Stimulated activated CD4-positive, alpha-beta T cell treated with anti-CD3 and anti-CD28 coated beads, Interleukin-4, amount 100 ng/mL, for 48 hours (primary cell): ENCODE measurements around the gene FBXO2.
"Not testable (repeated sequence)": the region's sequence is repeated elsewhere in the genome, so short reads cannot be mapped to it uniquely, and the experiment has no call there.

ENCODE experiments used
- DNase-seq, 2 donors: peaks; one replicate each; pipeline ENCODE4 v3.0.0-alpha.2; 2020; ENCODE audit warnings: low read depth in 2 of 2

Gene FBXO2

DNA sequence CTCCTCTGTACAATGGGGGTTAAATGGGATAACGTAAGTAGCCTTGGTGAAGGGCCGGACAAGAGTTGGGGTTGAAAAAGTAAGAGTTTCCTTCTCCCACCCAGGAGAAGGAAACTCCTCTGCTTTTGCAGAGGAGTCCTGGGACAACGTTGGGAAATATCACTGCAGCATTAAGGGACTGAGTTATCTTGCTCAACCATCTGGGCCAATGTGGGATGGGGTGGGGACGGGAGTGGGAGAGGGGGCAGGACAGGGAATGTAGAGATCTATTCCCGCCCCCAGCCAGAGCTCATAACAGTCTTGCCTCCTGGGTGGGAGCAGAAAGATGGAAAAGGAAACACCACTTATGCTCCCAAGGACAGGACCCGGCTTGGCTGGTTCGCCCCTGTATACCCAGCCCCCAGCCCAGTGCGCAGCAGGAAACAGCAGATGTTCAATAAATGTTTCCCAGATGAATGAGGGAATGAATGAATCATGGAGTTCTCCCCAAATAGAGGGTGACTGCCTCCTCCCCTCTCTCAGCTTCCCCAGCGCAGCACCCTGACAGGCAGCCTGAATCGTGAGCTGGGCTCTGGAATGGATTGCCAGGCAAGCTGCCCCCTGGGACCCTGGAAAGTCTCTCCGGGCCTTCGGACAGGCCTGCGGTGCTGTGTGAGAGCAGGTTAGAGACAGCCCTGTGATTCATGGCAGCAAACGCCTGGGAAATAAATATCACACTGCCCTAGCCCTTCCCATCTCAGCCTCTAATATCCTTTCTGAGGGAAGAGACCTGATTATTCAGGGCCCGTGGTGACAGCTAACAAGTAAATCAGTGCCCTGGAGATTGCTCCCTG, 24.8 kb downstream of the FBXO2 start:
- DNase-seq = no peak

- DNase-seq = no peak
Observed at GRCh38 chr1:11628767-11629166, 25.5 kb downstream of the FBXO2 start.

- no peak for DNase-seq
Observed at GRCh38 chr1:11626551-11626950, 27.7 kb downstream of the FBXO2 start.

GRCh38 chr1:11623702-11624101, 30.5 kb downstream of the FBXO2 start:
- DNase-seq = no peak

- no peak for DNase-seq
Observed at GRCh38 chr1:11622398-11622797, 31.8 kb downstream of the FBXO2 start.

DNA sequence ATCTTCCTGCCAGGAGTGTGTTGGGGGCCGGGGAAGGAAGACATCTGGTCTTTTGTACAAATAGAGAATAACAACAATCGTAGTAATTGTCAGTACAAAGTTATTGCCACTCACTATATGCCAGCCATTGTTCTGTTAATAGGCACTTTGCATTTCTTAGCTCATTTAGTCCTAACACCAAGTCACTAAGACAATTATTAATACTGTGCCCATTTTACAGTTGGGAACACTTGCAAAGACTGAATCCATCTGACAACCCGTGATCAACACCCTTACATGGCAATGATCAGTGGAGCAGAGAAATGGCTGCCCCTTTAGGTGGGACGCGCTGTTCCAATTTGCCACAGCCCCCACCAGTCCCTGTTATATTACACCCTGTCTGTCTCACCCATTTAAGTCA, 33.3 kb downstream of the FBXO2 start:
- no peak for DNase-seq

DNA sequence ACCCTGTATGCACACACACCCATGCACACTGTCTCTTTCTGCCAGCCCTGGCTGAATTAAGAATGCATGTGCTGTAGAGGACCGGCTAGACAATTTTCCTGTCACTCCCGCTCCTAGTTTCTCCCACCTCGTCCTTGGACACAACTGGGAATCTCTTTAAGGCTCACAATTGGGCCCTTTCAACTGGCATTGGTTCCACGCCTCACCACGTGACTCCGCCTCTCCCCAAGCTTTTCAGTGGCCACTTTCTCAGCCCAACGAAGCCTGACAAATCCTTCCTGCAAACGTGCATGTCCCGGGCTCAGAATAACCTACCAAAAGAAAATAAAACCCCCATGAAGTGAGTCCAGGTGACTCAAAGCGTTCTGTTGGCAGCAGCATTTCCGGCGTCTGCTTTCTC, 33.8 kb downstream of the FBXO2 start:
- no peak for DNase-seq

DNA sequence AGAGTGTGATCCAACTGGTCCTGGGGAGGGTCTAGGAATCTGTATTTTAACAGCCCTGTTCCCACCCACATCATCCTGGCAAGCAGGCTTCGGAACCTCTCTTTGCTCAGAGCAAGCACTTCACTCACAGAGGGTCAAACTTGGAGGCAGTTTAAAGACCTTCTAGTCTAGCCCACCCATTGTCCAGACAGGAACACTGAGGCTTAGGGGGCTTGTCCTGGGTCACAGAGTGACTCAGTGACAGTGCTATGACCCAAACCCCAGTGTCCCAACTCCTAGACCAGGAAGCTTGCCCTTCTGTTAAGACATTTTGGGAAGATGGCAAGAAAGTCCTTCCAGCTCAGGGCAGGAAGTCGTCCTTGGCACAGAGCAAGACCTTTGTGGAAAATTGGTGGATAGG, 36.5 kb downstream of the FBXO2 start:
- DNase-seq = no peak

GRCh38 chr1:11617314-11617713, 36.9 kb downstream of the FBXO2 start:
- DNase-seq = no peak

- DNase-seq = no peak
Observed at GRCh38 chr1:11616766-11617165, 37.5 kb downstream of the FBXO2 start.

GRCh38 chr1:11615090-11615489, 39.1 kb downstream of the FBXO2 start:
- DNase-seq = no peak

- no peak for DNase-seq
Observed at GRCh38 chr1:11613347-11613746, 40.9 kb downstream of the FBXO2 start.

DNA sequence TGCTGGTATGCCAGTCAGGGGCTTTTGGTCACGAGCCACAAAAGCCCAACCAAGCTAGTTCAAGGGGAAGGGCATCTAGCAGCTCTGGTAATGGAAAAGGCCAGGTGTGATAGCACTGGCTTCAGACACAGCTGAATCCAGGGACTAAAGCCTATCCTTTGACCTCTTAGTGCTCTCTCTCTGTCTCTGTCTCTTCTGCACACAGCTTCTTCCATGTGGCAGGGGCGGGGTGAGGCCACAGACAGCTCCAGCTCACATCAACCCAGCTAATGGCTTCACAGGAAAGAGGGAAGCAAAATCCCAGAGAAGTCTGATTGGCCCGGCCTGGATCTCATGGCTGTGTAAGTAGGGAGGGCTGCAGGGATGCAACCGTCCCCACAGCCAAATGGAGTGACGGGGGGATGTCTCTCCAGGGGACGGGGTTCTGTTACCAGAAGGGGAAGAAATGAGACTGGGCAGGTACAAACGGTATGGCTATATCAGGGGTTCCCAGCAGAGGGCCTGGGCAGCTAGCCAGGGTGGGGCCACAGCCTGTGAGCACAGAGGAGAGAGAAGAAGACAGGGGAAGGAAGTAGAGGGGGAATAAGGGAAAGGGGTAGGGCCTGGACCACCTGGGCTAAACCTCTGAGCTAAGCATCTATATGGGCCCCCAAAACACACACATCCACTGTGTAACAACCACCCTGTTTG, 42.4 kb downstream of the FBXO2 start:
- DNase-seq = no peak

GRCh38 chr1:11610629-11611180, 43.5 kb downstream of the FBXO2 start:
- no peak for DNase-seq

DNA sequence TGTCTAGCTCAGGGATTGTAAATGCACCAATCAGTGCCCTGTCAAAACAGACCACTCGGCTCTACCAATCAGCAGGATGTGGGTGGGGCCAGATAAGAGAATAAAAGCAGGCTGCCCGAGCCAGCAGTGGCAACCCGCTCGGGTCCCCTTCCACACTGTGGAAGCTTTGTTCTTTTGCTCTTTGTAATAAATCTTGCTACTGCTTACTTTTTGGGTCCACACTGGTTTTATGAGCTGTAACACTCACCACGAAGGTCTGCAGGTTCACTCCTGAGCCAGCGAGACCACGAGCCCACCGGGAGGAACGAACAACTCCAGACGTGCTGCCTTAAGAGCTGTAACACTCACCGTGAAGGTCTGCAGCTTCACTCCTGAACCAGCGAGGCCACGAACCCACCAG, 44.9 kb downstream of the FBXO2 start:
- DNase-seq = not testable (repeated sequence)

- DNase-seq = not testable (repeated sequence)
Observed at GRCh38 chr1:11608596-11609130, 45.6 kb downstream of the FBXO2 start.

DNA sequence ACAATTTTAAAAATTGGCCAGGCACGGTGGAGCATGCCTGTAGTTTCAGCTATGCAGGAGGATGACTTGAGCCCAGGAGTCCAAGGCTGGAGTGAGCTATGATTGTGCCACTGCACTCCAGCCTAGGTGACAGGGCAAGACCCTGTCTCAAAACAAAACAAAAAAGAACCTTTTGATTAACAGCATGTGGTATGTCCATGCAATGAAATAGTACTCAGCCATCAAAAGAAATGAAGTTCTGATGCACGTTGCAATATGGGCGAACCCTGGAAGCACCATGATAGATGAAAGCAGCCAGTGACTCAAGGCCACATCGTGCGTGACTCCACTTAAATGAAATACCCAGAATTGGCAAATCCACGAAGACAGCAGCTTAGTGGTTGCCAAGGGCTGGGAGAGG, 47.5 kb downstream of the FBXO2 start:
- DNase-seq = no peak

- DNase-seq = no peak
Observed at GRCh38 chr1:11602981-11603380, 51.2 kb downstream of the FBXO2 start.

GRCh38 chr1:11602424-11602823, 51.8 kb downstream of the FBXO2 start:
- DNase-seq = no peak

DNA sequence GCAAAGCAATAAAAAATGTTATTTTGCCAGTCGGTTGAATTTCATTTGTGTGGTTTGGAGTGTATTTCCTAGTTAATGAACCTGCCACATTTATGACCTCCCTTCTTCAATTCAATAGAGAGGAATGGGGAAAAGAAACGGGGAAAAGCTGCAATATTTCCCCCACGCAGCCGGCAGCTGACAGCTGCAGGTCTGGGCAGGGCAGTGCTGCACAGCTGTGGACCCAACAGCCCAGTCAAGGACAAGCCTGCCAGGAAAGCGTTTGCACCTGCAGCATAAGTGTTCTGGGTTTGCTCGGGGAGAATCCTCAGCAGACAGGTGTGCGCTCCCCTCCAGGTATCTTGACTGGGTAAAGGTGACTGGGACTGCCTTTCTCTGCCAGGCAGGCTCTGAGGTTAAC, 53.4 kb downstream of the FBXO2 start:
- DNase-seq = no peak

GRCh38 chr1:11599891-11600576, 54.2 kb downstream of the FBXO2 start:
- DNase-seq = no peak

- no peak for DNase-seq
Observed at GRCh38 chr1:11598461-11598860, 55.8 kb downstream of the FBXO2 start.
